Testis (tissue), 5 donors: ENCODE results near the gene C3orf85. TPM values are rescaled to one million over a fixed set of nuclear protein-coding genes. Genes with fewer than 3 reads are reported as not detected.

ENCODE experiments used
- DNase-seq: peaks from one replicate; pipeline ENCODE4 v3.0.0-alpha.2; 2019
- H3K27ac ChIP-seq, 2 donors: fragments of 200-600 bp; sonication (generic); one replicate each; pipeline ENCODE4 v1.5.1; 2019
- H3K27me3 ChIP-seq: fragments of 200-600 bp; sonication (generic); one replicate; pipeline ENCODE4 v1.5.1; 2019
- H3K36me3 ChIP-seq: fragments of 200-600 bp; sonication (generic); one replicate; pipeline ENCODE4 v1.5.1; 2017; ENCODE audit warnings: low read depth; ENCODE audit errors: missing control alignments
- H3K4me1 ChIP-seq: fragments of 200-600 bp; sonication (generic); one replicate; pipeline ENCODE4 v1.5.1; 2019
- H3K4me3 ChIP-seq, 2 donors: fragments of 200-600 bp; sonication (generic); one replicate each; pipeline ENCODE4 v1.5.1; 2017 to 2019
- H3K9me3 ChIP-seq: fragments of 200-600 bp; sonication (generic); one replicate; pipeline ENCODE4 v1.5.1; 2017
- POLR2A ChIP-seq: fragments of 450-650 bp; IDR thresholded peaks from one replicate; pipeline ENCODE4 v1.6.1; 2017; ENCODE audit warnings: antibody characterized with exemption, mild to moderate bottlenecking, moderate library complexity
- WGBS, 2 donors: methylation state at CpG; one replicate each; pipeline ENCODE4 v1.1.5; 2018; 5-methylcytosine and 5-hydroxymethylcytosine counted together
- intact Hi-C: fragments of 100-400 bp; cut with DNase I; formaldehyde crosslinking; loops from one replicate; pipeline ENCODE4 v1.15.1; 2023; ENCODE audit warnings: low total_unique reads
- long read RNA-seq, 2 donors: transcript quantifications; one replicate each; lab custom pipeline, GENCODE V29; 2026
- polyA plus RNA-seq: library from polyadenylated mRNA; stranded (reverse); fragments of 350-450 nt; fragmentation: Illumina TruSeq; extraction: RNeasy Lipid Tissue Mini Kit (QIAGEN cat#74804); gene quantifications from one replicate; pipeline ENCODE4 v1.2.3, GENCODE V29; 2014; ENCODE audit warnings: low read depth, low replicate concordance; ENCODE audit not compliant: insufficient read depth
- total RNA-seq, 2 donors: library from RNA; depleted of rRNA; stranded (reverse); fragments of >200 nt; gene quantifications; one replicate each; pipeline ENCODE4 v1.2.3, GENCODE V29; 2016
- TF ChIP-seq, protein P1 (sequence below), 3 experiments: fragments of 450-650 bp in 2 of 3; fragments of 200-600 bp in 1 of 3; sonication (generic) in 1 of 3; IDR thresholded peaks; one replicate each; pipeline ENCODE4 v1.5.1; 2016 to 2019; ENCODE audit warnings: antibody characterized with exemption in 3 of 3, mild to moderate bottlenecking in 2 of 3, moderate library complexity in 1 of 3

The C3orf85 gene, protein sequence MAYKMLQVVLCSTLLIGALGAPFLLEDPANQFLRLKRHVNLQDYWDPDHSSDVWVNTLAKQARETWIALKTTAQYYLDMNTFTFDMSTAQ
- not detected for total RNA-seq
- 2.2 TPM for polyA plus RNA-seq
- long read RNA-seq, donor 1: 0 reads
- long read RNA-seq, donor 2: 0 reads

DNA sequence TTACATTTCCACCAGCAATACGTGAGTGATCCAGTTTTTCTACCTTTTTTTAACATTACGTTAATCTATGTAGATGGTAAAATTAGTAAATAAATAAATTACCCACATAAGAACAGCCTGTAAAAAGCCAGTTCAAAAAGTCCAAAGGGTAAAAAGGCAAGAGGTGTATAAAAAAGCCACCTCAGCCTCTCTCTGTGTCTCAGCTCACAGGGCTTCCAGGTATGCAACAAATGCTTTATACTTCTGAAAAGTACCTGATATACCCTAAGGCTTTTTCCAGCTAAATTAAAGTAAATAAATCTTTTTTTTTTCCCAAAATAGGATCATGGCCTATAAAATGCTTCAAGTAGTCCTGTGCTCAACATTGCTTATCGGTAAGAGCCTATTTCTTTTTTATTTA is at the start of gene C3orf85:
C3orf85 (plus strand) TSS at position 197 of the 400 bp plus-strand sequence; CDS start at position 326, 129 bp downstream.
- Histone ChIP-seq H3K27ac (no peak within 1 kb of the TSS), H3K4me3 (no peak within 1 kb of the TSS), H3K27me3 (no peaks in the 10 kb centered on the region), H3K9me3 (no peaks in the 10 kb centered on the region), H3K36me3 (no peaks in the 10 kb centered on the region), H3K4me1 (no peaks in the 10 kb centered on the region)
- intact Hi-C loops: no loop called here
- TF ChIP-seq POLR2A: no peak
- TF ChIP-seq, protein P1, sequence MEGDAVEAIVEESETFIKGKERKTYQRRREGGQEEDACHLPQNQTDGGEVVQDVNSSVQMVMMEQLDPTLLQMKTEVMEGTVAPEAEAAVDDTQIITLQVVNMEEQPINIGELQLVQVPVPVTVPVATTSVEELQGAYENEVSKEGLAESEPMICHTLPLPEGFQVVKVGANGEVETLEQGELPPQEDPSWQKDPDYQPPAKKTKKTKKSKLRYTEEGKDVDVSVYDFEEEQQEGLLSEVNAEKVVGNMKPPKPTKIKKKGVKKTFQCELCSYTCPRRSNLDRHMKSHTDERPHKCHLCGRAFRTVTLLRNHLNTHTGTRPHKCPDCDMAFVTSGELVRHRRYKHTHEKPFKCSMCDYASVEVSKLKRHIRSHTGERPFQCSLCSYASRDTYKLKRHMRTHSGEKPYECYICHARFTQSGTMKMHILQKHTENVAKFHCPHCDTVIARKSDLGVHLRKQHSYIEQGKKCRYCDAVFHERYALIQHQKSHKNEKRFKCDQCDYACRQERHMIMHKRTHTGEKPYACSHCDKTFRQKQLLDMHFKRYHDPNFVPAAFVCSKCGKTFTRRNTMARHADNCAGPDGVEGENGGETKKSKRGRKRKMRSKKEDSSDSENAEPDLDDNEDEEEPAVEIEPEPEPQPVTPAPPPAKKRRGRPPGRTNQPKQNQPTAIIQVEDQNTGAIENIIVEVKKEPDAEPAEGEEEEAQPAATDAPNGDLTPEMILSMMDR (IDR thresholded peaks at IDR 0.05): no peak
- 90 to 95% methylated on average over 3 of the region's 3 CpGs for WGBS, 2 donors
- DNase-seq: no peak

DNA sequence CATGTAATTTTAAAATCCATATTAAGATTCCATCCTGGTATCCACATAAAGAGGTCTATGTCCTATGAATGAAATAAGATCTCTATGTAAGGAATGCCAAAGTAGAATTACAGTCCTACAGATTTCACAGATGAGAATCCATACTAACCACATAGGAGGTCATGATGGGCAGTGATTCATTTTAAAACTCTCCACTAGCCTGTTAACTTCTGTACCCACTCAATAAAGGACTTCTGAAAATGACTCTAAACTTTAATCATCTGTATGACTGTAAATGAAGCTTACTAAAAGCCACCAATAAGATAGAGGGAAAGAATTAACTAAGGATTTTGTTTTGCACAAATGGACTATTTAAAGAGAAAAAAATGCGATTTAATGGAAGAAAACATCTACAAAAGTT is 47.3 kb upstream of the C3orf85 start:
- no peaks in the 10 kb centered on the region for H3K9me3 ChIP-seq
- no peak overlapping the region for H3K4me3 ChIP-seq
- no peaks in the 10 kb centered on the region for H3K36me3 ChIP-seq
- TF ChIP-seq, protein P1 (IDR thresholded peaks at IDR 0.05): no peak
- H3K4me1 ChIP-seq: no peaks in the 10 kb centered on the region
- no peaks in the 10 kb centered on the region for H3K27me3 ChIP-seq
- 92 to 97% methylated on average over 1 of the region's 1 CpG for WGBS, 2 donors
- DNase-seq: no peak
- intact Hi-C loops: no loop called here
- no peak overlapping the region for H3K27ac ChIP-seq

DNA sequence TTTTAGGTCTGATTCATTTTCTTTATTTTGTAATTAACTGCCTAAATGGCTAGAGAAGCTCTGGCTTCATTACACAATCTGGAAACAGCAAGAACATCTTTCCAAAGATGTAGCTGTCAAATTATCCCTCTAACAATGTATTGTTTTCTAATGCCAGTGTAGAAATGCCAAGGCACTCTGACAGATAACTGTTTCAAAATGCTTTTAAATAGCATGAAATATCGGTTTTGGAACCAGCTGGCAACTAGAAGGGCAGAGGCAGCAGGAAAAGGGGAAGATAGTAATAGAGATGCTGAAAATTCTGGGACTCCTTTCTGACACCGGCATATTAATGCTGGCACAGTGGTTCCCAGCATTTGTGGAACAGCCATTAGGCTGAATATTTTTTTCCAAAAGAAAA is 44.7 kb upstream of the C3orf85 start:
- TF ChIP-seq, protein P1 (IDR thresholded peaks at IDR 0.05): no peak
- no peak for TF ChIP-seq POLR2A
- no peak for DNase-seq

DNA sequence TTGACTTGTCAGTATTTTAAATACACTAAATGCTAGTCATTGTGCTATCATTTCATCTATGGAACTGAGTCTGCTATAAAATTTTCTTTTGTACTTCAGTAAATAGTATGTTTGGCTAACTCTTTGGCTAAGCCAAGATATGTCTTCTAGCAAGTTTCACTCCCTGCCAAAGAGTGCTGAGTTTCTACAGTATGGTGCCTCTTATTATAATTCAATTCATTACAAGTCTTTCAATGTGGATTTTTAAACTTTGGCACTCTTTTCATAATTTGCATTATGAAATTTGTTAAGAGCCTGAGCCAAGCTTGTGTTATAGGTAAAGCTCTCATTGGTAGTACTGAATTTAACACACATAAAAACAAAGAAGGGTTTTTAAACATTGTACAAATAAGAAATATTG is 43.0 kb upstream of the C3orf85 start:
- no peak for DNase-seq
- H3K4me3 ChIP-seq: no peak overlapping the region
- no peaks in the 10 kb centered on the region for H3K36me3 ChIP-seq
- no peak overlapping the region for H3K27ac ChIP-seq
- H3K4me1 ChIP-seq: no peaks in the 10 kb centered on the region
- no peaks in the 10 kb centered on the region for H3K27me3 ChIP-seq
- intact Hi-C loops: no loop called here
- TF ChIP-seq, protein P1 (IDR thresholded peaks at IDR 0.05): no peak
- no peak for TF ChIP-seq POLR2A
- H3K9me3 ChIP-seq: no peaks in the 10 kb centered on the region

More for the DNA sequence above, 44.7 kb upstream of the C3orf85 start:
- Histone ChIP-seq H3K27ac (no peak overlapping the region), H3K4me1 (no peaks in the 10 kb centered on the region), H3K9me3 (no peaks in the 10 kb centered on the region), H3K4me3 (no peak overlapping the region), H3K27me3 (no peaks in the 10 kb centered on the region), H3K36me3 (no peaks in the 10 kb centered on the region)
- intact Hi-C loops: no loop called here
- 21 to 25% methylated on average over 2 of the region's 2 CpGs for WGBS, 2 donors

DNA sequence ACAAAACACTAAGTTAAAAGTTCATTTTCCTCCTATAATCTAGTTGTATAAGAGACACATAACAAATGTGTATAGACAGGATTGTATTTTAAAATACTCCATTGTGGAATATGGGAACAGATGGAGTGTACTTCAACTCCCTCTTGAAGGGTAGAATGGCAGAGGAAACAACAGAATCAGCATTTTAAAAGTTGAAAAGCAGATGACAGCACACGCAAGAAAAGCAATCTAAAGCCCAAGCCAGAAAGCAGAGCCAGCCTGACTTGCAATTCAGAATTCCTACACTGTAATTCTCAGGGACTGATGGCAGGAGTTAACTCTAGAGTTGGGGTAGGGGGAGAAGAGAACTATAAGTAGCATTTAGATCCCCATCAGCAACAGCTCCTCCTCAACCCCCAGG is 41.4 kb upstream of the C3orf85 start:
- TF ChIP-seq, protein P1 (IDR thresholded peaks at IDR 0.05): no peak
- TF ChIP-seq POLR2A: no peak
- no peak for DNase-seq
- Histone ChIP-seq H3K27me3 (no peaks in the 10 kb centered on the region), H3K4me1 (no peaks in the 10 kb centered on the region), H3K27ac (no peak overlapping the region), H3K4me3 (no peak overlapping the region), H3K36me3 (no peaks in the 10 kb centered on the region), H3K9me3 (no peaks in the 10 kb centered on the region)
- intact Hi-C loops: no loop called here
- 92 to 97% methylated on average over 1 of the region's 1 CpG for WGBS, 2 donors
